ENCODE results near the gene PILRB.
"Not testable (repeated sequence)": the region's sequence is repeated elsewhere in the genome, so short reads cannot be mapped to it uniquely, and the experiment has no call there.

PILRB gene
- total RNA-seq: 0.78 to 5.0 (median 2.3) reads per million in 17 experiments

DNA sequence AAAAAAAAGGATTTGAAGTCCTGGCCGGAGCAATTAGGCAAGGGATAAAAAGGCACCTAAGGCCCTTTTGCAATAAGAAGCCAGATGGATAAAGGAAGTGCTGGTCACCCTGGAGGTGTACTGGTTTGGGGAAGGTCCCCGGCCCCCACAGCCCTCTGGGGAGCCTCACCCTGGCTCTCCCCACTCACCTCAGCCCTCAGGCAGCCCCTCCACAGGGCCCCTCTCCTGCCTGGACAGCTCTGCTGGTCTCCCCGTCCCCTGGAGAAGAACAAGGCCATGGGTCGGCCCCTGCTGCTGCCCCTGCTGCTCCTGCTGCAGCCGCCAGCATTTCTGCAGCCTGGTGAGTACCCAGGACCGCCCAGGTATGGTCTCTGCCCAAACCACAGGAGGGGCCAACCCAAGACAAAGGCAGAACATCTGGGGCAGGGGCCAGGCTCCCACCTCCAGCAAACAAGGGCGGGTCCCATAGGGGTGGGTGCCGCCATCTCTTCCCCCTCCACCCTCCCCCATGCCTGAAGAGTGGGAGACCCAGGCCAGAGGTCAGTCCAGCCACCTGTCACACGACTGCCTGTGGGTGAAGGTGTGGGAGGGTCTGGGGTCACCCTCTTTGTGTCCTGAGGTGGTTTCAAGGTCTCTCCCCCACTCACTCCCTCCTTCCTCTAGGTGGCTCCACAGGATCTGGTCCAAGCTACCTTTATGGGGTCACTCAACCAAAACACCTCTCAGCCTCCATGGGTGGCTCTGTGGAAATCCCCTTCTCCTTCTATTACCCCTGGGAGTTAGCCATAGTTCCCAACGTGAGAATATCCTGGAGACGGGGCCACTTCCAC, at the start of gene PILRB:
Gene PILRB (plus strand): TSS at position 91 of the 830 bp plus-strand sequence. CDS start 186 bp downstream, at position 277.
- DNase-seq: no peak

DNA sequence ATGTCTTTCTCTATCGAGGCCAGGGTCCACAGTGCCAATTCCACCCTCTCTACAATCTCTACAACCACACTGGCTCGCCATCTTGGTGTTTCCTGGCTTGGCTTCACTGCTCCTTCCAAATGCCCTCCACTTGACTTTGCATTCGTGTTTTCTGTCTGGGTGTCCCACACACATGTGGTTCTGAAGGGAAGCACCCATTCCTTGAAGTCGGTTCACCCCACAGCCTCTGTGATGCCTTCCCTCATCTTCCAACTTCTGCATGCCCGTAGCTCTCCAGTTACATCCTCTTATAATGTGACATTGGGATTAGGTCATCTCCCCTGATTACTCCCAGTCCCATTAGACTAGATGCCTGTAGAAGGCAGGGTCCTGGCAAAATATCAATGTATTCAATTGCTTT, 39.6 kb upstream of the PILRB start:
- peak; percentile 9 to 54 (median 44) for DNase-seq

DNA sequence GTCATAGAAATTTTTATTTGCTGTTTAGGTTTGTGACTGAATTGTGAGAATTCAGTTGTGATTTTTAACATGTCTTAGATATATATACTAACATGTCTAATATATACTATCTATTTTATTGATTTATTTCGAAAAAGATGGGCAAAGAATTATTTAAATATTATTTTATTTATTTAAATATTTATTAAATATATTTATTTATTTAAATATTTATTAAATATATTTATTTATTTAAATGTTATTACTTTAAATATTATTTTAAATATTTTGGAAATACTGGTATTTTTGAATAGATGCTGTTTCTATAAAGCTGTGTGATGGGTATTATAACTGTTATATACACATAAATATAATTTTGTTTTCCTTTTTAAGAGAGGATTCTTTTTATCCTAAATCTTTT, 36.3 kb upstream of the PILRB start:
- DNase-seq: not testable (repeated sequence)

DNA sequence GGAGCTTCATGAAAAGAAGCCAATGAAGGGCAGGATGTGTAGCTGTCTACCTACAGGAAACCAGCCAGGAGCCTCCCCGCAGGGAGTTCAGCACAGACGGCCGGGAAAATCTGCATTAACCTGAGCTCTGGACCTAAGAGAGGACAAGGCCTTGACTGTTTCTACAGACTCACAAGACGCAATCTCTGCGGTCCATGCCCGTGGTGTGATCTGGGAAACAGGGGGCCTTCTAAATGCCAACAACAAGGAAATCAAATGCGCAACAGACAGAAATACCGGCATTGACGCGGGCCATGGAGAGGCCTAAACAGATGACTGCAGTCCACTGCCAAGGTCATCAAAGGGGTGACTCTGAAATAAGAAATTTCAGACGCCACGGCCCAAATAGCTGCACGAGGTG, 33.7 kb upstream of the PILRB start:
- not testable (repeated sequence) for DNase-seq

DNA sequence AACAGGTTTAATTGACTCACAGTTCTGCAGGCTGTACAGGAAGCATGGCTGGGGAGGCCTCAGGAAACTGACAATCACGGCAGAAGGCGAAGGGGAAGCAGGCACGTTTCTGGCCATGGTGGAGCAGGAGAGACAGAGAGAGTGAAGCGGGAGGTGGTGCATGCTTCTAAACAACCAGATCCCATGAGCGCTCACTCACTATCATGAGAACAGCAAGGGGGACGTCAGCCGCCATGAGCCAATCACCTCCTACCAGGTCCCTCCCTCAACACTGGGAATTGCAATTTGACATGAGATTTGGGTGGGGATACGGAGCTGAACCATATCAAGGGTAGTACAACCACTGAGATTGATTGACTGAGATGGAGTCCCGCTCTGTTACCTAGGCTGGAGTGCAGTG, 32.2 kb upstream of the PILRB start:
- not testable (repeated sequence) for DNase-seq

DNA sequence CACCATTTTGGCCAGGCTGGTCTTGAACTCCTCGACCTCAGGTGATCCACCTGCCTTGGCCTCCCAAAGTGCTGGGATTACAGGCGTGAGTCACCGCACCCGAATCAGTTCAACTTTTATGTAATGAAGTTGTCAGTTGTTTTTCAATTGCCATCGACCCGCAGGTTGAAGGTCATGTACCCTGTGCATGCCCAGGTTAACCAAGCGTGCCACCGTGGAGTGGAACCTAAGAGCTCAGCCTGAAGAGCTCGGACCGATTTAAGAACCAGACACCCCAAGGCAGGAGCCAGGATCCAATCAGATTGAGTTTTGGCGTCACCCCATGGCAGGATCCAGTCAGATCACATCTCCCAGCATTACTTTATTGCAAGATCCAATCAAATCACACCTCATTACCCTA, 31.0 kb upstream of the PILRB start:
- not testable (repeated sequence) for DNase-seq

DNA sequence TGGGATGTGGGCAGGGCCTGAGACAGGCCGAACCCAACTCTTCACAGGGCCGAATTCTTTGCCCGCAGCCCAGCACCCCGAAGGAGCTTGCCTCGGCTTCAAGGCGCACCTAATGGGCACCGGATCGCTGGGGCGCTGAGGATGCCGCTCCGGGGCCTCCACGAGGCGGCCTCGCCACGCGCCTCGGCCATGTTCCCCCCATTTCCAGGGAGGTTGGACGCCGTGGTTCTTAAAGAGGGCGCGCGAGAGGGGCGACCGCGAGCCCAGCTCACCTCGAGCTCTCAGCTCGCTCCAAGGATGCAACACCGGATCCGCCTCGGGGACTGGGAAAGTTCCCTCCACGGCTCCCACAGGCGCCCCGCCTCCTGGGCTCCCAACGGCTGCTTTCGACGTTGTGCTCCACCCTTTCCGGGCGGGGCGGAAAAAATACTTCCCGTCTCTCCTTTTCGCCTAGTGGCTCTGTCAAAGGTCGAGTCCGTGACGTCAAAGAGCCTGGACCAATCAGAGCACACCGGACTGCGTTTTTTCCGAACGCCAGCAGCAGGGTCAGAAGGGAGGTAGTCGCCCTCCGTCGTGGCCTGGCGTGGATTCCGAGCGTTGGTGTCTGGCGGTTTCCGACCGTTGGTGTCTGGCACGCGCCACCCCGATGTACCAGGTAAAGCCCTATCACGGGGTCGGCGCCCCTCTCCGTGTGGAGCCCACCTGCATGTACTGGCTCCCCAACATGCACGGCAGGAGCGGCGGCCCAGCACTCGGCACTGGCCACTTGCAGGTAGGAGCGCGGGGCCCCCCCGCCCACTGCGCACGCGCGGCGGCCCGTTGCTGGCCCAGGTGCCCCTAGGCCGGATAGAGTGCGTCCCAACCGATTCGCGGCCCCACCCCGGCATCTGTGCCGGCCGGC, 22.1 kb upstream of the PILRB start:
- DNase-seq: peak; percentile 93 to 95 (median 94)

DNA sequence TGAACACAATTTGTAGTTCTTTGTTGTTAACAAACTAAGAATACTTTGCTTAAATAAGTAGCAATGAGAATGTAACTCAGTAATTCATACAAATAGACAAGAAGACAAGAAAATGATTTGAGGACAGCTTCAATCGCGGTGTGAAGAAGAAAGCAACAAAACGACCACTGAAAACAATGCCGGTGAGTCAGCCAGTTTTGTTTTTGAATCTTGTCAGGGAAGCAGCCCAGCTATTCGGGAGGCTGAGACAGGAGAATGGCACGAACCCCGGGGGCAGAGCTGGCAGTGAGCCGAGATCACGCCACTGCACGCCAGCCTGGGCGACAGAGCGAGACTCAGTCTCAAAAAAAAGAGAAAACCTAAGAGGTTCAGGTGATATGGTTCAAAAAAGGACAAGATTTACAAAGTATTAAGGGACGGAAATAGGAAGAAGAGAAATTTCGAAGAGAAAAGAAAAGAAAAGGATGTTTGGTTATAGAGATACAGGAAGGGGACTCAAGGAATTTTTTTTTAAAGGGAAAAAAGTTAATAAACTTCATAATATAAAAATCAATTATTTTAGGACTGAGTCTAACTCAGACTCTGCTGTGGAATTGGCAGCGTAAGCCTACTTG, 19.7 kb upstream of the PILRB start:
- not testable (repeated sequence) for DNase-seq

DNA sequence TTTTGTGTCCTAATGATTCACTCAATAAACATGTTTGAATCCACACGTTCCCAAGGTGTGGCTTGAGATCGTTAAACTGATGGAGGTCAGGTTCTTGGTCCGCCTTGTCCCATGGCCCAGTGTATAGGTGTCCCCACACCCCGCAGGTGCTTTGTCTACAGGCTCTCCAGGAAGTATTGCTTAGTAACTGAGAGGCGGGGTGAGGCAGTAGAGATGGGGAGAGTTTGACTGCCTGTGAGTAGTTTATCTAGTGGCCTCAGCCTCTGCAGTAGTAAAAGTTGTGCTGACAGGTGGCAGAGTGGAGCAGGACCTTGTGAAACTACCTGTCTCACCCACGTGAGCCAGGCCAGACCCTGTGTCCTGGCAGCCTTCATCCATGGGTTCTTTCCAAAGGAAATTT, 16.6 kb upstream of the PILRB start:
- DNase-seq: not testable (repeated sequence)

DNA sequence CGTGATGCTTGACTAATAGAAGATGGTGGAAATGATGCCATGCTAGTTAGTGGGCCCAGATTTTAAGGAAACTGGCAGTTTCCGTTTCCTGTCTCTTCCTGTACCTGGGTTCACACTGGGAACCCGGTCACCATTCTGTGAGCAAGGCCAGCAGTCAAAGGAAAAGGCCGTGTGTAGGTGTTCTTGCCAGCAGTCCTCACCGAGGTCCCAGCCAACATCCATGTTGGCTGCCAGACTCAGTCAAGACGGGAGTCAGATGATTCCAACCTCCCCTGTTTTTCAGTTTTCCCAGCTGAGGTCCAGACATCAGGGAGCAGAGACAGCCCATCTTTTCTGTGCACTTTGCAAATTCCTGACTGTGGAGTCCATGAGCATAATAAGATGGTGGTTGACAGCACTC, 15.2 kb upstream of the PILRB start:
- DNase-seq: no peak

DNA sequence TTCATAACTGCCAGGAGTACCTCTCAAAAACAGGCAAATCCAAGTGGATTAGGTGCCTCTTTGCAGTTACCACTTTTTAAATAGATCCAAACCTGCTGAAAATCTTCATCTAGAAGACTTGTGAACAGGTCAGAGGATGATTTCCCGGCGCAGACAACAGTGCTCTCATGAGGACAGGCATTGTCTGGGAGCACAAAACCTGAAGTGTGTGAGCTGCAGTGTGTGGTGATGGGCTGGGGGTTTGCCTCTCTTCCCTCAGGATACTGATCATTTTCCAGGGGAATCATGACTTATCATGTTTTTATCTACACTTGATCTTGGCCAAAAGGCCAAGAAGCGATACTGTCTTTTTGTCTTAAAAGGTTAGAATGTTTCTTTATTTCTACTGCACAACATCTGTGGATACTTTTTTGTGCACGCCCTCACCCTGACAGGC, 13.8 kb upstream of the PILRB start:
- not testable (repeated sequence) for DNase-seq

DNA sequence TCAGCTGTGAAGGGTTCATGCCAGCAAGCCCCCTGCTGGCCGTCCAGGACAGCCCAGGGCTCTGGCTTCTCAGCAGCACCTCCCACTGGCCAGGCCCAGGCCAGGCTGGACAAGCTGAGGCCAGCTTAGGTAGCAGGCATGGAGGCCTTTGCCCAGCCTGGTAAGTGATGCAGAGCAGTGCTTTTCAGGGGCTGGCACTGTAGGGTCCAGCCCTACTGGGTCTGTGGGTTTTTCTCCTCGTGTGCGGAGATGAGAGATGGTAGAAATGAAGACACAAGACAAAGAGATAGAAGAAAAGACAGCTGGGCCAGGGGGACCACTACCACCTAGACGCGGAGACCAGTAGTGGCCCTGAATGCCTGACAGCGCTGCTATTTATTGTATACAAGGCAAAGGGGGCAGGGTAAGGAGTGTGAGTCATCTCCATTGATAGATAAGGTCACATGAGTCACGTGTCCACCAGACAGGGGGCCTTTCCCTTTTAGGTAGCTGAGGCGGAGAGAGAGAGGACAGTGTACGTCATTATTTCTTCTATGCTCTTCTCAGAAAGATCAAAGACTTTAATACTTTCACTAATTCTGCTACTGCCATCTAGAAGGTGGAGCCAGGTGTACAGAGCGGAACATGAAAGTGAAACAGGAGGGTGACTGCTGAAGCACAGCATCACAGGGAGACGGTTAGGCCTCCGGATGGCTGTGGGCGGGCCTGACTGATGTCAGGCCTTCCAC, 13.2 kb upstream of the PILRB start:
- peak; percentile 40 to 72 (median 60) for DNase-seq

DNA sequence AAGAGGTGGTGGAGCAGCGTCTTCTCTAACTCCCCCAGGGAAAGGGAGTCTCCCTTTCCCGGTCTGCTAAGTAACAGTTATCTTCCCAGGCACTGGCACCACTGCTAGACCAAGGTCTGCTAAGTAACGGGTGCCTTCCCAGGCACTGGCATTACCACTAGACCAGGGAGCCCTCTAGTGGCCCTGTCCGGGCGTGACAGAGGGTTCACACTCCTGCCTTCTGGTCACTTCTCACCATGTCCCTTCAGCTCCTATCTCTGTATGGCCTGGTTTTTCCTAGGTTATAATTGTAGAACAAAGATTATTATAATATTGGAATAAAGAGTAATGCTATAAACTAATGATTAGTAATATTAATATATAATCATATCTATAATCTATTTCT, 12.6 kb upstream of the PILRB start:
- peak; percentile 54 to 78 (median 63) for DNase-seq

DNA sequence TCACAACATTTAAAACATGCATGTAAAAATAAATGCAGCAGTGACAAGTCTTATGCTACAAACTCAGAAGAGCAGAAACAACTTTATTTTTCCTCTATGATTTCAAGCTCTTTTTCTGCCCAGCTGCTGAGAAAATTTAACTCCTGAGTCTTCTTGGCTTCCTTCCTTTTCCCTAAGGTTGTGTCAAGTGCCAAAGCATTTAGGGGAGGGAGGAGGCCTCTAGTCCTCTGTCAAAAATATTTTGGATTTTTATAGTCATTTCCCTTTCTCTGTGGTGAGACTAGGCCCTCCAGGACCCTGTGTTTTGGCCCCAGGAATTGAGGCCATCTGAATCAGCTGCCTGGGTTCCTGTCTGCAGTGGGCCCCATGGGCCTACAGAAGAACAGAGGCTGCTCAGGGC, 11.0 kb upstream of the PILRB start:
- no peak for DNase-seq

DNA sequence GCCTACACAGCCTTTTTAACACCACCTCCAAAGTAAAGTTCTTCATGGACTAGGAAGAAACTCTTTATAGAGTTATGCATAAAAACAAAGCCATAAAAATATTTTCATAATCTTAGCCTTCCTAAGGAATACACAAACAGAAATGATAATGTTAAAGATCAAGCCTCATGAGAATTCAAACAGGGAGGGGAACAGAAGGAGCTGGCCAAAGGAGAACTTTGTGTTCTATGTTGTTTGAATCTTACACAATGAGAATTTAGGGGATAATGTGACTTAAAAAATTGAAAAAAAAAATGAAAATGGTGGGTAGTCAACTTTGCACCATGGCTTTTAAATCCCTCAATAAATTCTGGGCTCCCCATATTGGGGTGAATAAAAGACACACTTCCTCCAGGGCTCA, 9.1 kb upstream of the PILRB start:
- DNase-seq: no peak

DNA sequence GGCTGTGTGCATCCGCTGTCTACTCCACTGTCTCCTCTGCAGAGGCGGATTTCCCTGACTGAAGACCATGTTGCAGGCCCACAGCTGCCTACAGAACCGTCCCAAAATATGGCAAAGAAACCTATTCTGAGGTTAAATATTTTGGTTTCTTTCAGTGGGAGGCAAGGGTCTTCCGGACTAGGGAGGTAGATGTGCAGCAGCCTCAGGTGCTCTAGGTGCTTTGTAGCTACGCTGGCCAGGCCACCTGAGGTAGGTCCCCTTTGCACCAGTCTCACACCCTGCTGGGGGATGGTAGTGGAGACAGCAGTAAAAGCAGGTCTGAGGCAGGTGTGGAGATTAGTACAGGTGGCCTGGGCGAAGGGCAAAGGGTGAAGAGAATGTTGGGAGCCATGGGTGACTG, 8.2 kb upstream of the PILRB start:
- no peak for DNase-seq

DNA sequence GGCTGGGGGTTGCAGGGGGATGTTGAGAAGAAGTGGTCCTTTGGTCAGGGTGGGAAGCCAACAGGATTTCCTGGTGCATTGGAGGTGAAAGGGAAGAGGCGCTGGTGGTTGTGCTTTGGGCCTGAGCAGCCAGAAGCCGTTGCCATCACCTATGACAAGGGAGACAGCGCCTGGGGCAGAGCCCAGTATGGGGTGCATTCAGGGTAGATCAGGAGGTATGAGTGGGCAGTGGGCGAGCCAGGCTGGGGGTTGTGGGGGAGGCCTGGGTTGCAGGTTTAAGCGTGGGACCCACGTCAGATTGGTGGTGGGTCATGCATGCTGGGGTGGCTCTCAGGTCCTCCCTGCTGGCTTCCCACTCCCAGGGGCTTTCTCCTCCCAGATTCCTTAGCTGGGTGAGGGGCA, 6.3 kb upstream of the PILRB start:
- no peak for DNase-seq

DNA sequence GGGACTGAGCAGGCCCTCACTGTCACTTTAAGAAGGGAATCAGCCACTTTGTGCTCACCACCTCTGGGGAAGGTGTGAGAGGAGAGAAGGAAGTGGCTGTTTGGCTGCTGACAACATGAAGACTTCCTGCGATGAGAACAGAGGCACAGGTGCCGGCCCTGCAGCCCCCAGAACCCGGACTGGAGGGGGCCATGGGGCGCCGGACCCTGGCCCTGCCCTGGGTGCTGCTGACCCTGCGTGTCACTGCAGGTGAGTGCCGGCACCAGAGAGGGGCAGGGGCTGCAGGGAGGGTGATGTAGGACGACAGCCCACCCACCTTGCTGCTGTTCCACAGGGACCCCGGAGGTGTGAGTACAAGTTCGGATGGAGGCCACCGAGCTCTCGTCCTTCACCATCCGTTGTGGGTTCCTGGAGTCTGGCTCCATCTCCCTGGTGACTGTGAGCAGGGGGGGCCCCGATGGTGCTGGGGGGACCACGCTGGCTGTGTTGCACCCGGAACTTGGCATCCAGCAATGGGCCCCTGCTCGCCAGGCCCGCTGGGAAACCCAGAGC, 5.6 kb upstream of the PILRB start:
- DNase-seq: not testable (repeated sequence)

DNA sequence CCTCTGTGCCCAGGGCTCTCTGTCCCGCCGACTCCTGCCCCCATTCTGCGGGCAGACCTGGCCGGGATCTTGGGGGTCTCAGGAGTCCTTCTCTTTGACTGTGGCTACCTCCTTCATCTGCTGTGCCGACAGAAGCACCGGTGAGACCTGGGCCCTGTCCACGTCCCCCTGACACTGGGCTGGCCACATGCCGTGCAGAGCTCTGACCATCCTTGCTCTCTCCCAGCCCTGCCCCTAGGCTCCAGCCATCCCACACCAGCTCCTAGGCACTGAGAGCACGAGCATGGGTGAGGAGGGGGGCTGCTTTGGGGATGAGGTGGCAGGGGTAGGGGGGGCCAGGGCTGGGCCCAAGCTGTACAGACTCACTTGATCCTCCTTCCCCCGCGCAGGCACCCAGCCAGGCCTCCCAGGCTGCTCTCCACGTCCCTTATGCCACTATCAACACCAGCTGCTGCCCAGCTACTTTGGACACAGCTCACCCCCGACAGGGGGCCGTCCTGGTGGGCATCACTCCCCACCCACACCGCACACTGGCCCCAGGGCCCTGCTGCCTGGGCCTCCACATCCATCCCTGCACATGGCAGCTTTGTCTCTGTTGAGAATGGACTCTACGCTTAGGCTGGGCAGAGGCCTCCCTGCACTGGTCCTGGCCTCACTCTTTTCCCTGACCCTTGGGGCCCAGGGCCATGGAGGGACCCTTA, 4.8 kb upstream of the PILRB start:
- no peak for DNase-seq

DNA sequence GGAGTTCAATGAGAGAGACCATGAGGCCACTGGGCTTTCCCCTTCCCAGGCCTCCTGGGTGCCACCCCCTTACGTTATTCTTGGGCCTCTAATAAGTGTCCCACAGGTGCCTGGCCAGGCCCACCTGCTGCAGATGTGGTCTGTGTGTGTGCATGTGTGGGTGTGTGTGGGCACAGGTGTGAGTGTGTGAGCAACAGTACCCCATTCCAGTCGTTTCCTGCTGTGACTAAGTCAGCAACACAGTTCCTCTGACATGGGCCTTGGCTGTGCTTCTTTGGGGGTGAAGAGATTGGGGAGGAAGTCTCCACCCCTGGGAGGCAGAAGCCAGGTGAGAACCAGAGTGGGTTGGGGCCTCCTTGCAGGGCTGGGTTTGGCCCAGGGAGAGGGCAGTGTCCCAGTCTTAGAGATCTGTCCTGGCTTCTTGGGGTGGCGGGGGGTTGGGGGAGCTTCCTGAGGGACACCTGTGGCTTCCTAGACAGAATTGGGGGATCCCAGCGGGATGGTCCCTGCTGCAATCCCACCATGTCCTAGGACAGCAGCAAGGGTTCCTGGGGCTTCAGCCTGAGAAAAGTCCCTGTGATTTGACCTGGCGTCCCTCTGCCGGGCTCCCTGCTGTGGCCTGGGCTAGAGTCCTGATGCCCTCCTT, 4.1 kb upstream of the PILRB start:
- no peak for DNase-seq

All from suppressor macrophage (primary cell).